ENCODE data around the gene GPR158. TPM values are rescaled to one million over a fixed set of nuclear protein-coding genes. Genes with fewer than 3 reads are reported as not detected.

GPR158 gene
- total and polyA plus RNA-seq, 4 donors, result 0.03 to 0.08 TPM; not detected in 2

DNA sequence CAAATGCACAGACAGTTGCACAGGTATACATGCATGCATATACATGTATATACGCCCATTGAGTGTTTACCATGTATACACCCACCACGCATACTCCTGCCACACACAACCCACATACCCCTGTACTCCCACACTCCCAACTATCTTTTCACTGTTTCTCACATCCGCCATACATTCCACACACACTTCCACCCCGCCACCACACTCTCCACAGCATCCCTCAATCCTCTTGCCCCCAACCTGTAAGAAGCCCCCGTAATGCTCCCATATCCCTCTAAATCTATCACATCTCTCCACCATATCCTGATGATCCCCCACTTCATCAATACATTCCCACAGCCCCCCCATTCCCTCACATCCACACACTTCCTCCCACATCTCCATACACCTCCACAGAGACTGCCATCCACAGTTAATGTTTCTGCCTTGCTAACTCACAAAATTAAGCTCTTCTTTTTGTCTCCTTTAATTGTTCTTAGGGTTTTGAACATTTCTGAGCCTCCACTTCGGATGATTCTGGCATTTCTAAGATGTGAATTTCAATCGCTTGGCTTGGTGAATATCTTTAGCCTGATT, 47.4 kb downstream of the GPR158 start (continued):
- TF ChIP-seq, protein P1, sequence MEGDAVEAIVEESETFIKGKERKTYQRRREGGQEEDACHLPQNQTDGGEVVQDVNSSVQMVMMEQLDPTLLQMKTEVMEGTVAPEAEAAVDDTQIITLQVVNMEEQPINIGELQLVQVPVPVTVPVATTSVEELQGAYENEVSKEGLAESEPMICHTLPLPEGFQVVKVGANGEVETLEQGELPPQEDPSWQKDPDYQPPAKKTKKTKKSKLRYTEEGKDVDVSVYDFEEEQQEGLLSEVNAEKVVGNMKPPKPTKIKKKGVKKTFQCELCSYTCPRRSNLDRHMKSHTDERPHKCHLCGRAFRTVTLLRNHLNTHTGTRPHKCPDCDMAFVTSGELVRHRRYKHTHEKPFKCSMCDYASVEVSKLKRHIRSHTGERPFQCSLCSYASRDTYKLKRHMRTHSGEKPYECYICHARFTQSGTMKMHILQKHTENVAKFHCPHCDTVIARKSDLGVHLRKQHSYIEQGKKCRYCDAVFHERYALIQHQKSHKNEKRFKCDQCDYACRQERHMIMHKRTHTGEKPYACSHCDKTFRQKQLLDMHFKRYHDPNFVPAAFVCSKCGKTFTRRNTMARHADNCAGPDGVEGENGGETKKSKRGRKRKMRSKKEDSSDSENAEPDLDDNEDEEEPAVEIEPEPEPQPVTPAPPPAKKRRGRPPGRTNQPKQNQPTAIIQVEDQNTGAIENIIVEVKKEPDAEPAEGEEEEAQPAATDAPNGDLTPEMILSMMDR (IDR thresholded peaks at IDR 0.05; ENCODE audit: low read depth, low read length, missing input control), result no peak
- TF ChIP-seq, protein P2, sequence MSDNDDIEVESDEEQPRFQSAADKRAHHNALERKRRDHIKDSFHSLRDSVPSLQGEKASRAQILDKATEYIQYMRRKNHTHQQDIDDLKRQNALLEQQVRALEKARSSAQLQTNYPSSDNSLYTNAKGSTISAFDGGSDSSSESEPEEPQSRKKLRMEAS (IDR thresholded peaks at IDR 0.05), result no peak
- TF ChIP-seq, protein P3, sequence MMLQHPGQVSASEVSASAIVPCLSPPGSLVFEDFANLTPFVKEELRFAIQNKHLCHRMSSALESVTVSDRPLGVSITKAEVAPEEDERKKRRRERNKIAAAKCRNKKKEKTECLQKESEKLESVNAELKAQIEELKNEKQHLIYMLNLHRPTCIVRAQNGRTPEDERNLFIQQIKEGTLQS (IDR thresholded peaks at IDR 0.05), result no peak

DNA sequence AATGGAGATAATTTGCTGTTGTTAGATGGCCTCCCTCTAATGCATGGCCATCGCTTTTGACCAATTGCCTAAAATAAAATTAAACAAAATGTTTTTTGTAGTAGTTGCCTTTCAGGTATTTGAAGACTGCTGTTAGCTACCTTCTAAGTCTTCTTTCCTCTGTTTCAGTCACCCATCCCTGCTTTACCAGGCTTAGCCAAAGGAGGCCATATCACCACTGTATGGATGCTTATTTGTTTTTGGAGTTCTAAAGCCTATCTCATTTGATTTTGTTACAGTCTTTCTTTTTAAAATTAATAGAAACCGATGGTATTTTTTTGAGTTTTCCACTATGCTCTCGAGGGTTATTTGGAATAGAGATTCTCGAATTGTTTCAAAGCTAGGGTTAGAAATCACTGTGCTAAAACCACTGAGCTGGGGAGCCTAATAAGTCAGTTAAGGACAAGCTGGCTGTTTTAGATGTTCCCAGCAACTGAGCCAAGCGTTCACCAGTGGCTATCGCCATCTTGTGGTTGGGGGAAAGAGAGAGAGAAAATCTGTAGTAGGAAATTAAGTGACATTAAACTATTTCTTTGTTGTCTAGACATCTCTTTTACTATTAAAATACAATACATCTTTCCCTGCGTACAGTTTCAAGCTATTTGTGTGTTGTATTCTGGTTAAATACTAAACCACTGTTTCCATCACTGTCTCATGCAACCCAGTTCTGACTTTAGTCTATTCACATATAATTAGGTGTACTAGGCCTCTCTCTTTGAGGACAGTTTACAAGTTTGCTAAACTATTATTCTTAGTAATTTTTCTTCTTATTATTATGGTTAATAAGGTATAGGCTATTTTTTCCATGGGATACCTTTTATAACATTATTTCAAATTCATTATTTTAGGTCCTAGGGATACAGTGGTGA, 52.2 kb downstream of the GPR158 start:
- no peak overlapping the region for H3K27ac ChIP-seq (ENCODE audit: low read depth in 1 of 2, low read length in 2 of 2)
- no peaks in the 10 kb centered on the region for H3K27me3 ChIP-seq (ENCODE audit: control insufficient read depth in 4 of 4, insufficient read depth in 4 of 4, low read length in 3 of 4)
- TF ChIP-seq GABPA (IDR thresholded peaks at IDR 0.05 in 1 of 2, conservative IDR thresholded peaks at IDR 0.05 in 1 of 2) (no peak), YY1 (IDR thresholded peaks at IDR 0.05) (peak; percentile 14), RAD21 (IDR thresholded peaks at IDR 0.05) (peak; percentile 93 to 94), RXRA (IDR thresholded peaks at IDR 0.05) (peak; percentile 70 to 83)
- TF ChIP-seq, protein P1 (IDR thresholded peaks at IDR 0.05; ENCODE audit: low read depth, low read length, missing input control), result peak; percentile 78
- H3K9ac ChIP-seq (ENCODE audit: low read depth in 1 of 2, low read length in 2 of 2), result no peak overlapping the region
- no peaks in the 10 kb centered on the region for H3K9me3 ChIP-seq (ENCODE audit: control insufficient read depth in 4 of 4, low read length in 3 of 4)
- no peak overlapping the region for H3K4me3 ChIP-seq (ENCODE audit: low read depth in 1 of 3, low read length in 3 of 3)
- H3K36me3 ChIP-seq (ENCODE audit: control insufficient read depth in 4 of 4, insufficient read depth in 3 of 4, low read depth in 1 of 4, low read length in 3 of 4), result no peaks in the 10 kb centered on the region
- DNase-seq (ENCODE audit: low spot score), result no peak
- no peaks in the 10 kb centered on the region for H3K4me1 ChIP-seq (ENCODE audit: control insufficient read depth in 4 of 4, insufficient read depth in 4 of 4, low read length in 3 of 4)
- 26% methylated on average over 7 of the region's 7 CpGs for WGBS

DNA sequence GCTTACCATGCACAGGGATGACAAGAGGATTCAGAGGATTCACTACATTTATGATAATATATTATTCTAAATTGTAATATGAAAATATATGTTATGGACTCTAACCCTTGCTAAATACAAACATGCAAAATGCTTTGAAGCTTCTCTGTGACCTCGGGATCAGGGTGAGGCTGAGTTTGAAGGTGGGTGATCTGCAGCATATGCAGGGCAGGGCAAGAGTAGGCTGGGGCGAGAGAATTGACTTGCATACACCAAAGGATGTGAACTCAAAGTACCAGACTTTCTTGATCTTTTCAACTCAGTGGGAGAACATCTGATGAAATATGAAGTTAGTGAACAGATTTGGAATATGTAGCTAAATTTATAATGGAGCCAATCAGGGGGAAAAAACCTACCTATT, 57.0 kb downstream of the GPR158 start:
- no peak for DNase-seq (ENCODE audit: low spot score)
- Histone ChIP-seq H3K9ac (ENCODE audit: low read depth in 1 of 2, low read length in 2 of 2) (no peak overlapping the region), H3K27me3 (ENCODE audit: control insufficient read depth in 4 of 4, insufficient read depth in 4 of 4, low read length in 3 of 4) (peaks cover 0 to 3% (median 0%) of the 10 kb centered on the region in 4 donors), H3K36me3 (ENCODE audit: control insufficient read depth in 4 of 4, insufficient read depth in 3 of 4, low read depth in 1 of 4, low read length in 3 of 4) (no peaks in the 10 kb centered on the region), H3K27ac (ENCODE audit: low read depth in 1 of 2, low read length in 2 of 2) (no peak overlapping the region), H3K4me1 (ENCODE audit: control insufficient read depth in 4 of 4, insufficient read depth in 4 of 4, low read length in 3 of 4) (no peaks in the 10 kb centered on the region), H3K9me3 (ENCODE audit: control insufficient read depth in 4 of 4, low read length in 3 of 4) (peaks cover 0 to 2% (median 0%) of the 10 kb centered on the region in 4 donors), H3K4me3 (ENCODE audit: low read depth in 1 of 3, low read length in 3 of 3) (no peak overlapping the region)
- 65% methylated on average over 2 of the region's 2 CpGs for WGBS
- TF ChIP-seq TAF1 (conservative IDR thresholded peaks at IDR 0.05), result no peak
- no peak for TF ChIP-seq FOXA2 (IDR thresholded peaks at IDR 0.05)
- no peak for TF ChIP-seq HNF4G (IDR thresholded peaks at IDR 0.05)
- no peak for TF ChIP-seq SP1 (IDR thresholded peaks at IDR 0.05)
- no peak for TF ChIP-seq FOXA1 (IDR thresholded peaks at IDR 0.05)
- no peak for TF ChIP-seq GABPA (IDR thresholded peaks at IDR 0.05 in 1 of 2, conservative IDR thresholded peaks at IDR 0.05 in 1 of 2)
- no peak for TF ChIP-seq HNF4A (conservative IDR thresholded peaks at IDR 0.05)
- TF ChIP-seq, protein P1 (IDR thresholded peaks at IDR 0.05; ENCODE audit: low read depth, low read length, missing input control), result no peak
- no peak for TF ChIP-seq JUND (IDR thresholded peaks at IDR 0.05)
- TF ChIP-seq EGR1 (IDR thresholded peaks at IDR 0.05; ENCODE audit: low read depth in 2 of 2), result no peak
- TF ChIP-seq, protein P4, sequence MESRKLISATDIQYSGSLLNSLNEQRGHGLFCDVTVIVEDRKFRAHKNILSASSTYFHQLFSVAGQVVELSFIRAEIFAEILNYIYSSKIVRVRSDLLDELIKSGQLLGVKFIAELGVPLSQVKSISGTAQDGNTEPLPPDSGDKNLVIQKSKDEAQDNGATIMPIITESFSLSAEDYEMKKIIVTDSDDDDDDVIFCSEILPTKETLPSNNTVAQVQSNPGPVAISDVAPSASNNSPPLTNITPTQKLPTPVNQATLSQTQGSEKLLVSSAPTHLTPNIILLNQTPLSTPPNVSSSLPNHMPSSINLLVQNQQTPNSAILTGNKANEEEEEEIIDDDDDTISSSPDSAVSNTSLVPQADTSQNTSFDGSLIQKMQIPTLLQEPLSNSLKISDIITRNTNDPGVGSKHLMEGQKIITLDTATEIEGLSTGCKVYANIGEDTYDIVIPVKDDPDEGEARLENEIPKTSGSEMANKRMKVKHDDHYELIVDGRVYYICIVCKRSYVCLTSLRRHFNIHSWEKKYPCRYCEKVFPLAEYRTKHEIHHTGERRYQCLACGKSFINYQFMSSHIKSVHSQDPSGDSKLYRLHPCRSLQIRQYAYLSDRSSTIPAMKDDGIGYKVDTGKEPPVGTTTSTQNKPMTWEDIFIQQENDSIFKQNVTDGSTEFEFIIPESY (IDR thresholded peaks at IDR 0.05), result no peak
- no peak for TF ChIP-seq NR2F2 (IDR thresholded peaks at IDR 0.05)
- TF ChIP-seq RXRA (IDR thresholded peaks at IDR 0.05), result no peak
- TF ChIP-seq, protein P3 (IDR thresholded peaks at IDR 0.05), result no peak
- TF ChIP-seq, protein P2 (IDR thresholded peaks at IDR 0.05), result no peak
- TF ChIP-seq RAD21 (IDR thresholded peaks at IDR 0.05), result no peak
- TF ChIP-seq YY1 (IDR thresholded peaks at IDR 0.05), result no peak
